Body of pancreas (tissue), 4 donors: ENCODE measurements around the gene DIDO1. TPM values are rescaled to one million over a fixed set of nuclear protein-coding genes. Genes with fewer than 3 reads are reported as not detected.

ENCODE experiments used
- ATAC-seq: fragments of 150-250 bp; one replicate; pipeline ENCODE4 v1.9.1; 2016
- DNase-seq, 4 donors: peaks; one replicate each; pipeline ENCODE4 v3.0.0-alpha.2; 2019
- H3K27ac ChIP-seq, 4 donors: fragments of 200-600 bp; sonication (generic); 1 replicate in 3 of 4; 2 replicates in 1 of 4; pipeline versions ENCODE4 v1.5.1 to v1.6.1; 2016 to 2019; ENCODE audit warnings: mild to moderate bottlenecking in 1 of 4, mixed read lengths in 1 of 4, moderate library complexity in 1 of 4
- H3K27me3 ChIP-seq, 2 donors: fragments of 200-600 bp; sonication (generic); one replicate each; pipeline ENCODE4 v1.6.0; 2016; ENCODE audit warnings: mild to moderate bottlenecking in 1 of 2
- H3K36me3 ChIP-seq, 2 donors: fragments of 200-600 bp; sonication (generic); replicated peaks in 1 of 2; 2 replicates each; pipeline ENCODE4 v1.5.1; 2016; ENCODE audit warnings: low read depth in 2 of 2; ENCODE audit not compliant: insufficient read depth in 1 of 2
- H3K4me1 ChIP-seq: fragments of 200-600 bp; sonication (generic); one replicate; pipeline ENCODE4 v1.6.0; 2016
- H3K4me3 ChIP-seq, 2 donors: fragments of 200-600 bp; sonication (generic); 1 replicate in 1 of 2; 2 replicates in 1 of 2; pipeline ENCODE4 v1.5.1; 2016 to 2019
- H3K9me3 ChIP-seq, 3 donors: fragments of 200-600 bp; sonication (generic); 1 replicate in 2 of 3; 2 replicates in 1 of 3; pipeline ENCODE4 v1.5.1; 2016
- CTCF ChIP-seq, 7 experiments: fragments of 450-650 bp in 4 of 7; fragments of 200-600 bp in 3 of 7; sonication (generic) in 3 of 7; IDR thresholded peaks; one replicate each; pipeline ENCODE4 v1.5.1; 2016 to 2019; ENCODE audit warnings: antibody characterized with exemption in 7 of 7
- POLR2A ChIP-seq, 3 donors: fragments of 450-650 bp; IDR thresholded peaks; one replicate each; pipeline ENCODE4 v1.6.1; 2016; ENCODE audit warnings: antibody characterized with exemption in 3 of 3, mild to moderate bottlenecking in 2 of 3
- WGBS, 2 donors: methylation state at CpG; one replicate each; pipeline ENCODE4 v1.1.5; 2017; 5-methylcytosine and 5-hydroxymethylcytosine counted together
- intact Hi-C: fragments of 100-400 bp; cut with DNase I; formaldehyde crosslinking; loops from one replicate; pipeline ENCODE4 v1.15.1; 2023
- total RNA-seq, 2 donors: library from RNA; depleted of rRNA; stranded (reverse); fragments of >200 nt; gene quantifications; one replicate each; pipeline ENCODE4 v1.1.0, GENCODE V29; 2016

Gene DIDO1
- total RNA-seq, 2 donors from 2014 or later = 38.4 to 51.7 TPM

GRCh38 chr20:62845416-62846160 lies 80.7 kb downstream of the DIDO1 start:
- TF ChIP-seq POLR2A (IDR thresholded peaks at IDR 0.05) (no peak), CTCF (IDR thresholded peaks at IDR 0.05) (no peak)
- ATAC-seq = no peak
- Histone ChIP-seq H3K4me3 (no peak overlapping the region), H3K27ac (no peak overlapping the region), H3K9me3 (no peaks in the 10 kb centered on the region), H3K36me3 (no peaks in the 10 kb centered on the region), H3K4me1 (no peaks in the 10 kb centered on the region), H3K27me3 (no peaks in the 10 kb centered on the region)
- no peak for DNase-seq
- intact Hi-C loops = no loop called here
- 91 to 94% methylated on average over 16 of the region's 16 CpGs for WGBS, 2 donors

- intact Hi-C loops = no loop called here
- no peaks in the 10 kb centered on the region for H3K27me3 ChIP-seq
- no peak for TF ChIP-seq POLR2A (IDR thresholded peaks at IDR 0.05)
- no peak for TF ChIP-seq CTCF (IDR thresholded peaks at IDR 0.05)
- H3K9me3 ChIP-seq = no peaks in the 10 kb centered on the region
- H3K4me1 ChIP-seq = no peaks in the 10 kb centered on the region
- 96 to 98% methylated on average over 7 of the region's 7 CpGs for WGBS, 2 donors
- ATAC-seq (no peak), DNase-seq (no peak)
- no peak overlapping the region for H3K4me3 ChIP-seq
- no peak overlapping the region for H3K27ac ChIP-seq
- H3K36me3 ChIP-seq = no peaks in the 10 kb centered on the region
These were observed 82.1 kb downstream of the DIDO1 start for GRCh38 chr20:62844182-62844581.

GRCh38 chr20:62843656-62844055 lies 82.6 kb downstream of the DIDO1 start:
- Histone ChIP-seq H3K36me3 (no peaks in the 10 kb centered on the region), H3K27me3 (no peaks in the 10 kb centered on the region), H3K4me1 (no peaks in the 10 kb centered on the region), H3K9me3 (no peaks in the 10 kb centered on the region), H3K4me3 (no peak overlapping the region), H3K27ac (no peak overlapping the region)
- TF ChIP-seq CTCF (IDR thresholded peaks at IDR 0.05) = no peak
- no peak for TF ChIP-seq POLR2A (IDR thresholded peaks at IDR 0.05)
- ATAC-seq (no peak), DNase-seq (no peak)
- 93 to 98% methylated on average over 10 of the region's 10 CpGs for WGBS, 2 donors
- intact Hi-C loops = no loop called here

GRCh38 chr20:62841705-62842212 lies 84.5 kb downstream of the DIDO1 start:
- Histone ChIP-seq H3K9me3 (no peaks in the 10 kb centered on the region), H3K36me3 (no peaks in the 10 kb centered on the region), H3K4me1 (no peaks in the 10 kb centered on the region), H3K27me3 (no peaks in the 10 kb centered on the region), H3K4me3 (no peak overlapping the region), H3K27ac (no peak overlapping the region)
- no peak for ATAC-seq
- intact Hi-C loops = no loop called here
- 87 to 88% methylated on average over 16 of the region's 16 CpGs for WGBS, 2 donors
- no peak for DNase-seq
- no peak for TF ChIP-seq CTCF (IDR thresholded peaks at IDR 0.05)
- no peak for TF ChIP-seq POLR2A (IDR thresholded peaks at IDR 0.05)
